ENCODE measurements around the gene CSF1R.
"Not testable (repeated sequence)": the region's sequence is repeated elsewhere in the genome, so short reads cannot be mapped to it uniquely, and the experiment has no call there.

CSF1R gene

DNA sequence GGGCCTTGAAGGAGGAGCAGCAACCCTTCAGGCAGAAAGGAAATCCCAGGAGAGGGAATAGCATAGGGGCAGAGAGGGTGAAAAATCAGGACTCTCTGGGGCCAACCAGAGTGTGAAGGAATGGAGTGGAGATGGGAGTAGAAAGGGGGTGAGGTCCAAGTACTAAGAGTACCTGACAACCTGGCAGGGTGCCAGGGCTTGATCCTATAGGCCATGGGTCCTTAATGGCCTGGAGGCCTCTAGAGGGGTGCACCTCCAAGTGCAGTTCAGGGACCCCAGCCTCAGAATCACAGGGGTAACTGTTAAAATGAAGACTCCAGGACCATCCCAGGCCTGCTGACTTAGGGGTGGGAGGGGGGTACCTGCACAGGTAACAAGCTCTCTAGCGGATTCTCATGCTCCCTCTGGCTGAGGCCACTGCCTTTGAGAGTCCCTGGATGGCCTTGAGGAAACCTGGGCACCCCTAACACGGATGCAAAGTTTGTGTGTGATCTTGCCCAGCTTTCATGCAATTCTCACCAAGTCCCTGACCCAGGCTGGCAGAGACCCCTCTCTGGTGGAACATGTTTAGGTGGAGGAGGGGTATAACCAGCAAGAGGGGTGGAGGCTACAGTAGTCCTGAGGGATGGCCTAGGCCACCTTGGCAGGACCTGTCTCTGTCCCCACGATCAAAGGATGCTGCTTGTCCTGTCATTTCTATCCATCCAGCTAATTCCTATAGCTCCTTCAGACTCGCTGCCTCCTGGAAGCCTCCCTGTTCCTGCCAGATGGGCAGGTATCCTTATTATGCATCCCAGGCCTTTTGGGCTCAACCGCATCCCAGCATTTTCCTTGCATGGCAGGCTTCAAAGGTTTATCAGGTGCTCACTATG lies 17.6 kb upstream of the CSF1R start:
- DNase-seq (ENCODE audit: low spot score) = peak; percentile 2

DNA sequence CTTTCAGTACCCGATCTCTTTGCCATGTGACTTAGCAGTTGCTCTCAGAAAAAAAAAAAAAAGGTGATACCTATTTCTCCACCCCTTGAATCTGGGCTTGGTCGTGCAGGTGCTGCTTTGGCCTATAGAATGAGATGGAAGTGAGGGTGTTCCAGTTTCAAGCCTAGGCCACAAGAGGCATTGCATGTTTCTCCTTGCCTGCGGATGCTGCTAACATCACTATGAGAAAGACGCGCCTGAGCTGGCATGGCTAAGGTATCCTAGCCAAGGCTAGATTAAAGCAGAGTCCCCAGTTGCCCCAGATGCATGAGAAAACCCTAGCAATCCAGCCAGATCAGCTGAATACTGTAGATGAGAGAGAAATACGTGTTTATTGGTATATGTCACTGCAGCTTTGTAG lies 14.7 kb upstream of the CSF1R start:
- peak; percentile 35 for DNase-seq (ENCODE audit: low spot score)

DNA sequence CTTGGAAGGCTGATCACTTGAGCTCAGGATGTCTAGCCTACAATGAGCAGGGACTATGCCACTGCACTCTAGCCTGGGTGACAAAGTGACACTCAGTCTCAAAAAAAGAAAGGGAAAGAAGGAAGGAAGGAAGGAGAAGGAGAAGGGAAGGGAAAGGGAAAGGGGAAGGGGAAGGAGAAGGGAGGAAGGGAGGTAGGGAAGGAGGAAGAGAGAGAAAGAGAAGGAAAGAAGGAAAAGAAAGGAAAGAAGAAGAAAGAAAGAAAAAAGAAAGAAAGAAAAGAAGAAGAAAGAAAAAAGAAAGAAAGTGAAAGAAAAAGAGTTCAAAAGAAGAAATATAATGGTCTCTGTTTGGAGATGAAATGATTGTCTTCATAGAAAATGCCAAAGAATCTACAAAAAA lies 10.8 kb upstream of the CSF1R start:
- no peak for DNase-seq (ENCODE audit: low spot score)

DNA sequence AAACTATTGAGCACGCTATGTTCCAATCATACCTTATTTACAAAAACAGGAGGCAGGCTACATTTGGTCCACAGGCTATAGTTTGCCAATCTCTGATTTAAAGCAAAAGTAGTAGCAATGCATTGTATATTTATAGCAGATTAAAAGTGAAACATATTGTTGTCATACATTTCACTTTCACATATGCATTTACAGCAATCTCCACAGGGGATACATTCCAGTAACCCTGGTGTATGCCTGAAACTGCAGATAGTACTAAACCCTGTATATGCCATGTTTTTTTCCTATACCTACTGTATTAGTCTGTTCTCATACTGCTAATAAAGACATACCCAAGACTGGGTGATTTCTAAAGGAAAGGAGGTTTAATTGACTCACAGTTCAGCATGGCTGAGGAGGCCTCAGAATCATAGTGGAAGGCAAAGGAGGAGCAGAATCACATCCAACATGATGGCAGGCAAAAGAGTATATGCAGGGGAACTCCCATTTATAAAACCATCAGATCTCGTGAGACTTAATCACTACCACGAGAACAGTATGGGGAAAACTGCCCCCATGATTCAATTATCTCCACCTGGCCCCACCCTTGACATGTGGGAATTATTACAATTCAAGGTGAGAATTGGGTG lies 5.9 kb upstream of the CSF1R start:
- no peak for DNase-seq (ENCODE audit: low spot score)

DNA sequence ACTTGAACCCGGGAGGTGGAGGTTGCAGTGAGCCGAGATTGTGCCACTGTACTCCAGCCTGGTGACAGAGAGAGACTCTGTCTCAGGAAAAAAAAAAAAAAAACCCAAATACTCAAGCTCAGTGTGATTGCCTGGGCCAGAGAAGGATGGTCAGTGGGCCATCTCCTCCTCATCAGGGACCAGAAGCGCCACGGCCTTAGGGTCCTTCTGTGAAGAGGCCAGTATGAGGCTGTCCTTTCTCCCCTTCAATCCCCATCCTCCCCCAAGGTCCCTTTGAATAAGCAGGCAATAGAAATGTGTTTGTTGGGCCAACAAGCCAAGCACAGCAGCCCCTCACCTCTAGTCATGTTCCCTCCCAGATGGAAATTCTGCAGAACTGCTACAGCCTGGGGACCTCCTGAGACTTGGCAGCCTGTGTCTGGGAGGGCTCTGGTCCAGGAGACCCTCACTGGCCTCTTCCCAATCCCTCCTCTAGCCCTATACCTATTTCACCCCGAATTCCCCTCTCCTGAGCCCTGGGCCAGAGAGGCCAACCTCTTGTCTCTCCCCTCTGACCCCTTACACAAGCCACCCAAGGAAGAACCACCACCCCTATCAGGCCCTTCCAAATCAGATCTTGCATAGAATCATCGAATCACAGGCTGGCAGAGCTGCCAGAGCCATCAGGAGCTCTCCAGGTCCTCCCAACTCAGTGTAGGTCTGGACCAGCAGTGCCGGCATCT lies 1.0 kb downstream of the CSF1R start:
- DNase-seq (ENCODE audit: low spot score) = no peak

GRCh38 chr5:150084754-150085153 lies 1.6 kb downstream of the CSF1R start:
- DNase-seq (ENCODE audit: low spot score) = not testable (repeated sequence)

- peak; percentile 7 for DNase-seq (ENCODE audit: low spot score)
Measured at GRCh38 chr5:150082889-150083288, 3.5 kb downstream of the CSF1R start.

- DNase-seq (ENCODE audit: low spot score) = peak; percentile 8
Measured at GRCh38 chr5:150082374-150082773, 4.0 kb downstream of the CSF1R start.

- DNase-seq (ENCODE audit: low spot score) = peak; percentile 46
Measured at GRCh38 chr5:150081541-150082283, 4.6 kb downstream of the CSF1R start.

GRCh38 chr5:150080696-150081435 lies 5.5 kb downstream of the CSF1R start:
- peak; percentile 7 for DNase-seq (ENCODE audit: low spot score)

GRCh38 chr5:150079909-150080461 lies 6.4 kb downstream of the CSF1R start:
- DNase-seq (ENCODE audit: low spot score) = peak; percentile 7

DNA sequence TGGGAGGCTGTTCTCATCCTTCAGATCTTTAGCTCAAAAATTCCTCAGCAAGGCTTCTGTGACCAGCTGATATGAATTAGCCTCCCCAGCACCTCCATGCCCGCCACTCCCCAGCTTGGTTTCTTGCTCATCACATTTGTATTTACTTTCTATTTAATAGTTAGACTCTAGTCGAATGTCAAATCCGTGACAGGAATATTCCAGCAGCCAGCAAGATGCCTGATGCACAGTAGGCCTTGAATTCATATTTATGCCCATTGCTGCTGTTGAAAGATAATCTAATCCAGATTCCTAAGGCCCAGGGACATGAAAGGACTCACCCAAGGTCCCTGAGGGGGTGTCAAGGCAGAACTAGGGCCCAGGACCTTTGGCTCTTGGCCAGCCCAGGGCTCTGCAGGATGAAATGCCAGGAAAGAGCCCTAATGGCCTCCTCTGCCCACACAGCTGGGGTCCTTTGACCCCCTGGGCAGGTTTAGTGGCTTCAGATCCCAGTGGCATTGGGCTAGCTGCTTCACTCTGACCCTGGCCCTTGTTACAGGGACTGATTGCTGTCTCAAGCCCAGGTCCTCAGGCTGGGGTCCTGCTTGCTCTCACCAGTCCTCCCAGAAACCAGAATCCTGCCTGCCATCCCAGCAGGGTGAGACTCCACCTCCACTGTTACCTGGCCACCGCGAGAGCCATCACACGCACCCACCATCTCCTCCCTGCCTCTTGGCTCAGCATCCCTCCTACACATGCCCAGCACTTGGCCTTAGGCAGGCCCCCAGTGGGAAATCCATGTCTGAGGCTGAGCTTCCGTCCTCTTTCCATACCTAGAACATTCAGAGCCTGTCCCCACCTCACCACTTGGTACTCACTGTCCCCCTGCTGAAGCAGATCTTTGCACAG lies 7.3 kb downstream of the CSF1R start:
- no peak for DNase-seq (ENCODE audit: low spot score)

DNA sequence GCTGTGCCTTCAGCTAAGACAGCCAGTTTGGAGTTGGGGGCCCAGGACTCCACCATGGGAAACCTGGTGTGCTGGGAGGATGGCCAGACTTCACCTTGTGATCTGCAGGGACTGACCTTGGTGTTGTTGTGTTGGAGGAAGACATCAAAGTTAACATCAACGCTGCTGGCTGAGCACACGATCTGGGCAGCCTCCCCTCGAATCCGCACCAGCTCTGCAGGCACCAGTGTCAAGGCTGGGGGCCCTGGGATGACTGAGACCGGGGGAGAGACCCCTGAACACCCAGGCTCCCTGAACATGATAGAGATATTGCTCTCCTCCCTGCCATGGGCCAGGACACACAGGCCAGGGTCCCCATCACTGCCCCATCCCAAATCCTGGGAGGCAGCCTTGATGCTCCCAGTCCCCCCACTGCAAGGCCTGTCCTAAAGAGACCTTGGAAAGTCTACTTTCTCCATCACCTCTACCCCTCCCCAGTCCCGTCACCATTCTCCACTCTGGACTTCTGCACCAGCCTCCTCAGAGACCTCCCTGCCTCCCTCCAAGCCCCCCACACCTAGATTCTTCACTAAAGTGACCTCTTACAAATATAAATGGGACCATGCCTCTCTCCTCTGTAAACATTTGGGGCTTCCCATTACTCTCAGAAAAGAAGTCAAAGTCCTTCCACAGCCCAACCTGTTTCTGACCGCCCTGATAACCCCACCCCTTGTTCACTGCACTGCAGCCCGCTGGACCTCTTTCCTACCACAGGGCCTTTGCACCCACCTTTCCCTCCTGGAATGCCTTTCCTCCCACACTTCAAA lies 8.2 kb downstream of the CSF1R start:
- peak; percentile 4 for DNase-seq (ENCODE audit: low spot score)

GRCh38 chr5:150077060-150077459 lies 9.3 kb downstream of the CSF1R start:
- DNase-seq (ENCODE audit: low spot score) = peak; percentile 4

DNA sequence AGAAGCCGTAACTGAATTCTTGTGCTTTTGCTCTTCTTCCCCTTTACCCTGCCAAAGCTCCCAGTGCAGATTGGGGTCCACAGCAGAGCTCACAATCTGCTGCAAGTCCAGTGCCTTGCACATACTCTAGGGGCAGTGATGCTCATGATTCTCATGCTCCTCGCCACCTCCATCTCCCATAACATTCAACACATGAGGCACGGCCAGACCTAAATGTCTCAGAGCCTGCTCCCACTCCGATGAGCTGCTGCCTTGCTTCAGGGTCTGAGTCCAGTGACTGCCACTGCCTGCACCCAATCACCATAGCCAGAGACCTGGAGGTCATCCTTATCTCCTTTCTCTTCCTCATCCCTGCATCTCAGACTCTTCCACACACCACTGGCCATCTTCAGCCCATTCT lies 10.5 kb downstream of the CSF1R start:
- peak; percentile 36 for DNase-seq (ENCODE audit: low spot score)

DNA sequence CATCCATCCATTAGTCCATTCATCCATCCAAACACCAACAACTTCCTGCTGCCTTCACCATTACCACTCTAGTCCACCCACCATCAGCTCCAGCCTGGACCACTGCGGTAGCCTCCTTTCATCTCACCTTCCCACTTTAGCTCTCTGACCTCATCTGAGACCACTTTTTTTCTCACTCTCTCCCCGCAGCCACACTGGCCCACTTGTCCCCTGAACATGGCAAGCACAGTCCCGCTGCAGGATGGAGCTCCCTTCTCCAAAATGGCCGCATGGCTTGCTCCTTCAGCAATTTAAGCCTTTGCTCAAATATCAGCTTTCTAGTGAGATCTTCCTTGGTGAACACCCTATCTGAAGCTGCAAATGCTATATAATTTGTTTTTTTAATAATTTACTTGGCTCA lies 11.1 kb downstream of the CSF1R start:
- DNase-seq (ENCODE audit: low spot score) = peak; percentile 1

DNA sequence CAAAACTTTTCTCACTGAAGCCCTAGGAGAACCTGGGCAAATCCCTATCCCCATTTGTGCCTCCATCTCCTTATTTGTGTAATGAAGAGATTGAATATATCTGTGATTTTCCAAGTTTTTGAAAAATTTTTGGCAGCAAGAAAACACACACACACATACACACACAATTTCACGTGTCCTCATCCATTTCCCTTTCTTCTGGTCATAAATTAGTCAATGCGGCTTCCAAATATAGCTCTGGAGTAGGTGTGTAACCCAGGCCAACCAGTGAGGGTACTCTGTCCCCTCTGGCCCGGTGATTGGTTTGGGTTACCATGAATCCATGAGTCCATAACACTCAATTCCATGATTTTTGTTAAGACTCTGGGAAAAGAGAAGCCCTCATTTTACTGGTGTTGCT lies 12.7 kb downstream of the CSF1R start:
- no peak for DNase-seq (ENCODE audit: low spot score)

DNA sequence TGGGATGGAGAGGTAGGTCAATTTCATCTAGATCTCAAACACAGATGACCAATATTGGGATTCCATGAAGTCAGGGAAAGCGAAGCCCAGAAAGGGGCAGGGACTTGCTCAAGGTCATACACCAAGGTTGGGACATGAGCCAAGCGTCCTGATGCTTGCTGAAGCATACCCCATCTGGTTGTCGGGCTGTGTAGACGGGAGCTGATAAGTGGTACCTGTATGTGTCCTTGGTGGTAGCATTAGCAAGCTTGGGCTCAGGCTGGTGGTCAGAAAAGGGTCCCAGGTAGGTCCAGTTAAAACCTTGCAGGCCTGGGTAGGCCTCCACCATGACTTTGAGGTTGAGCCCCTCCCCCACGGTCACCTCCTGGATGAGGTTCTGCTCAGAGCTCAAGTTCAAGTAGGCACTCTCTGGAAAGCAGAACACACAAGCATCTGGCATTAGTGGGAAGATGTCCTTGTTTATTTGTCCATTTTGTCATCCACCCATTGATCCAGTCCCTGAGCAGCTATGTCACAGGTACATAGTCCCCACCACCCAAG lies 13.2 kb downstream of the CSF1R start:
- DNase-seq (ENCODE audit: low spot score) = no peak

DNA sequence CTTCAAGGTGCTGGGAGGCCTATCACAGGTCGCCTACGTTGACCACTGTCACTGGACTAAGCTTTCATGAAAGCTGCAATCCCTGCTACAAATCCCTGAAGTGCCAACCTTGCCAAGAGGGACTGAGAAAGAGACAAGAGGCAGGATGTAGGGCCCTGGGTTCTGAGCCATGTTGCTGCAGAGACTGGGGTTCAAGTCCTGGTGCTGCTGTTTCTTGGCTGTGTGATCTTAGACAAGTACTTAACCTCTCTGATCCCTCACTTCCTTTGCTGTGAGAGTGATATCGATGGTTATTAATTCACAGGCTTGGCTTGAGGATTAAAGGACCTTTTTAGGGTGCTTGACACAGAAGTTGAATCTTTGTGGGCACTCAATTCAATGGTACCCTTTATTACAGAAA lies 15.5 kb downstream of the CSF1R start:
- DNase-seq (ENCODE audit: low spot score) = no peak

Measured in iPS-NIHi11 (cell line).